Keratinocyte (primary cell): ENCODE data around the gene OFD1. TPM values are rescaled to one million over a fixed set of nuclear protein-coding genes. Genes with fewer than 3 reads are reported as not detected.

Source experiments
- DNase-seq: peaks from one replicate; pipeline ENCODE4 v3.0.0-alpha.2; 2011; ENCODE audit warnings: low read depth, missing footprints, low spot score
- FAIRE-seq: peaks from 2 replicates; lab custom pipeline; 2011; peaks lifted over from hg19 to GRCh38; lab: Jason Lieb, UNC
- H2AFZ ChIP-seq: 2 replicates; pipeline ENCODE4 v1.6.0; 2012; ENCODE audit warnings: low read length, control low read depth, inconsistent platforms; ENCODE audit not compliant: control insufficient read depth
- H3K27ac ChIP-seq: 2 replicates; pipeline ENCODE4 v1.5.1; 2011; ENCODE audit warnings: low read length; ENCODE audit not compliant: control insufficient read depth, insufficient read depth
- H3K27me3 ChIP-seq: 3 replicates; pipeline ENCODE4 v1.6.0; 2011; ENCODE audit warnings: low read length; ENCODE audit not compliant: control insufficient read depth, insufficient read depth; ENCODE audit errors: extremely low read depth
- H3K36me3 ChIP-seq, 2 experiments: 2 replicates in 1 of 2; 3 replicates in 1 of 2; pipeline ENCODE4 v1.5.1; 2011; ENCODE audit warnings: low read length in 2 of 2, mild to moderate bottlenecking in 1 of 2; ENCODE audit not compliant: control insufficient read depth in 2 of 2, insufficient read depth in 2 of 2; ENCODE audit errors: extremely low read depth in 1 of 2
- H3K4me1 ChIP-seq: 3 replicates; pipeline ENCODE4 v1.5.1; 2011; ENCODE audit warnings: low read length; ENCODE audit not compliant: control insufficient read depth, insufficient read depth; ENCODE audit errors: extremely low read depth
- H3K4me2 ChIP-seq: 3 replicates; pipeline ENCODE4 v1.6.0; 2011; ENCODE audit warnings: low read depth, low read length; ENCODE audit not compliant: control insufficient read depth, insufficient read depth; ENCODE audit errors: extremely low read depth
- H3K4me3 ChIP-seq, 3 experiments: fragments of 200-600 bp in 1 of 3; sonication (generic) in 1 of 3; 2 replicates in 2 of 3; 3 replicates in 1 of 3; pipeline ENCODE4 v1.5.1; 2011 to 2016; ENCODE audit warnings: low read length in 3 of 3, mild to moderate bottlenecking in 3 of 3, control low read depth in 2 of 3, inconsistent platforms in 1 of 3, low read depth in 1 of 3, mixed read lengths in 1 of 3, mixed run types in 1 of 3, moderate library complexity in 1 of 3; ENCODE audit not compliant: control insufficient read depth in 2 of 3, insufficient read depth in 2 of 3; ENCODE audit errors: extremely low read depth in 1 of 3
- H3K79me2 ChIP-seq: 2 replicates; pipeline ENCODE4 v1.6.0; 2012; ENCODE audit warnings: low read length; ENCODE audit not compliant: control insufficient read depth, insufficient read depth
- H3K9ac ChIP-seq: 3 replicates; pipeline ENCODE4 v1.6.0; 2011; ENCODE audit warnings: low read length; ENCODE audit not compliant: control insufficient read depth, insufficient read depth; ENCODE audit errors: extremely low read depth
- H3K9me1 ChIP-seq: 3 replicates; pipeline ENCODE4 v1.6.0; 2011; ENCODE audit warnings: low read length; ENCODE audit not compliant: control insufficient read depth, insufficient read depth; ENCODE audit errors: extremely low read depth
- H3K9me3 ChIP-seq: 2 replicates; pipeline ENCODE4 v1.5.1; 2012; ENCODE audit warnings: low read depth, low read length; ENCODE audit not compliant: control insufficient read depth
- H4K20me1 ChIP-seq: 3 replicates; pipeline ENCODE4 v1.6.0; 2011; ENCODE audit warnings: low read length; ENCODE audit not compliant: control insufficient read depth, insufficient read depth; ENCODE audit errors: extremely low read depth
- CTCF ChIP-seq, 3 experiments: IDR thresholded peaks in 1 of 3; conservative IDR thresholded peaks in 1 of 3; optimal IDR thresholded peaks in 1 of 3; 2 replicates in 2 of 3; 3 replicates in 1 of 3; pipeline versions ENCODE3 to v1.5.1; 2011; ENCODE audit warnings: low read length in 3 of 3, mild to moderate bottlenecking in 3 of 3, moderate library complexity in 2 of 3, control low read depth in 1 of 3, inconsistent platforms in 1 of 3; ENCODE audit not compliant: insufficient read depth in 2 of 3; ENCODE audit errors: extremely low read depth in 1 of 3
- EZH2 ChIP-seq: IDR thresholded peaks from one replicate; pipeline ENCODE4 v1.6.1; 2012; ENCODE audit warnings: inconsistent platforms, mild to moderate bottlenecking, low read length, moderate library complexity
- dilution Hi-C: fragments of 300-500 bp; cut with MboI; formaldehyde crosslinking; loops from one replicate; pipeline ENCODE4 v1.7.0; 2020; ENCODE audit warnings: low sequenced_read_pairs; ENCODE audit not compliant: extremely low pct_ligation_motif_present
- polyA plus RNA-seq, 5 experiments: library from polyadenylated mRNA; depleted of rRNA in 3 of 5; stranded (reverse) in 3 of 5; stranded (forward) in 1 of 5; unstranded in 1 of 5; fragments of >200 nt; gene quantifications; 1 replicate in 1 of 5; 2 replicates in 3 of 5; 3 replicates in 1 of 5; pipeline versions ENCODE4 v1.2.1 to v1.2.3, GENCODE V29; 2011 to 2012; ENCODE audit warnings: missing spikeins in 2 of 5, low read depth in 1 of 5, low replicate concordance in 1 of 5

OFD1 gene
- polyA plus RNA-seq, 1 donor (not counting 4 experiments of a cell fraction or from before 2014, with no cell fraction given) = 18.3 TPM

- dilution Hi-C loops = no loop called here
- DNase-seq (no peak), FAIRE-seq (no peak)
These were observed 16.3 kb downstream of the OFD1 start for GRCh38 chrX:13750812-13751211.

GRCh38 chrX:13752141-13752540 lies 17.6 kb downstream of the OFD1 start:
- Histone ChIP-seq H3K4me3 (no peak overlapping the region), H3K79me2 (no peaks in the 10 kb centered on the region), H3K36me3 (peaks cover 8 to 12% of the 10 kb centered on the region in 2 experiments), H2AFZ (no peak overlapping the region), H3K9ac (no peak overlapping the region), H3K27me3 (no peaks in the 10 kb centered on the region), H3K27ac (peak overlapping the region; percentile 49), H4K20me1 (no peaks in the 10 kb centered on the region), H3K9me3 (no peaks in the 10 kb centered on the region), H3K4me2 (no peak overlapping the region), H3K4me1 (peaks cover 12% of the 10 kb centered on the region), H3K9me1 (no peaks in the 10 kb centered on the region)
- DNase-seq (peak; percentile 32), FAIRE-seq (no peak)
- dilution Hi-C loops = no loop called here
- TF ChIP-seq CTCF (optimal IDR thresholded peaks at IDR 0.05 in 1 of 3, IDR thresholded peaks at IDR 0.05 in 1 of 3, conservative IDR thresholded peaks at IDR 0.05 in 1 of 3; ENCODE audit: extremely low read depth in 1 of 3, insufficient read depth in 2 of 3, low read length in 3 of 3) (no peak), EZH2 (no peak)

More at GRCh38 chrX:13750812-13751211, 16.3 kb downstream of the OFD1 start:
- Histone ChIP-seq H3K79me2 (no peaks in the 10 kb centered on the region), H3K27me3 (no peaks in the 10 kb centered on the region), H3K4me1 (peaks cover 12% of the 10 kb centered on the region), H3K9me1 (no peaks in the 10 kb centered on the region), H3K4me2 (no peak overlapping the region), H3K9me3 (no peaks in the 10 kb centered on the region), H3K4me3 (no peak overlapping the region), H3K36me3 (peaks cover 6 to 10% of the 10 kb centered on the region in 2 experiments), H4K20me1 (no peaks in the 10 kb centered on the region), H3K27ac (no peak overlapping the region), H2AFZ (no peak overlapping the region), H3K9ac (no peak overlapping the region)
- no peak for TF ChIP-seq EZH2
- TF ChIP-seq CTCF (optimal IDR thresholded peaks at IDR 0.05 in 1 of 3, IDR thresholded peaks at IDR 0.05 in 1 of 3, conservative IDR thresholded peaks at IDR 0.05 in 1 of 3; ENCODE audit: extremely low read depth in 1 of 3, insufficient read depth in 2 of 3, low read length in 3 of 3) = no peak
